ENCODE results near the gene RTN4RL1. TPM values are rescaled to one million over a fixed set of nuclear protein-coding genes. Genes with fewer than 3 reads are reported as not detected.

RTN4RL1 gene
- total RNA-seq, 1 donor from 2014 or later, result 0.77 TPM

- Histone ChIP-seq H4K20me1 (ENCODE audit: insufficient read depth, low read length) (no peaks in the 10 kb centered on the region), H3K79me2 (ENCODE audit: insufficient read depth, low read length) (no peaks in the 10 kb centered on the region), H2AFZ (ENCODE audit: low read depth, low read length) (no peak overlapping the region), H3K9ac (ENCODE audit: low read length) (no peak overlapping the region), H3K4me1 (ENCODE audit: insufficient read depth, low read length) (no peaks in the 10 kb centered on the region), H3K27ac (ENCODE audit: low read depth, low read length) (no peak overlapping the region), H3K4me3 (ENCODE audit: insufficient read depth, low read depth, low read length) (no peak overlapping the region), H3K27me3 (ENCODE audit: insufficient read depth, low read length) (peaks cover 16% of the 10 kb centered on the region), H3K36me3 (ENCODE audit: insufficient read depth, low read length) (no peaks in the 10 kb centered on the region), H3K4me2 (ENCODE audit: low read length) (no peak overlapping the region), H3K9me3 (ENCODE audit: insufficient read depth, low read depth, low read length) (no peaks in the 10 kb centered on the region)
- Mint-ChIP-seq H3K27me3 (ENCODE audit: low read depth, unreplicated experiment) (peaks cover 38% of the 10 kb centered on the region), H3K9me3 (ENCODE audit: unreplicated experiment) (peaks cover 1% of the 10 kb centered on the region), H3K36me3 (ENCODE audit: low read depth, unreplicated experiment) (no peaks in the 10 kb centered on the region), H3K4me1 (ENCODE audit: low read depth, unreplicated experiment) (no peaks in the 10 kb centered on the region), H3K4me3 (ENCODE audit: unreplicated experiment) (no peak overlapping the region), H3K27ac (ENCODE audit: unreplicated experiment) (no peak overlapping the region)
- TF ChIP-seq CTCF (IDR thresholded peaks at IDR 0.05; ENCODE audit: insufficient read depth, low read depth, low read length), result no peak
- no peak for FAIRE-seq
- DNase-seq (ENCODE audit: low read depth), result no peak
Observed at GRCh38 chr17:1928976-1929375, 96.2 kb downstream of the RTN4RL1 start.

GRCh38 chr17:1920948-1921351 is 104.2 kb downstream of the RTN4RL1 start:
- no peak overlapping the region for H3K4me3 Mint-ChIP-seq (ENCODE audit: unreplicated experiment)

GRCh38 chr17:1919201-1919600 is 105.9 kb downstream of the RTN4RL1 start:
- Histone ChIP-seq H4K20me1 (ENCODE audit: insufficient read depth, low read length) (no peaks in the 10 kb centered on the region), H3K36me3 (ENCODE audit: insufficient read depth, low read length) (no peaks in the 10 kb centered on the region), H3K4me1 (ENCODE audit: insufficient read depth, low read length) (no peaks in the 10 kb centered on the region), H3K4me2 (ENCODE audit: low read length) (no peak overlapping the region), H3K9ac (ENCODE audit: low read length) (no peak overlapping the region), H3K79me2 (ENCODE audit: insufficient read depth, low read length) (no peaks in the 10 kb centered on the region), H2AFZ (ENCODE audit: low read depth, low read length) (no peak overlapping the region), H3K27me3 (ENCODE audit: insufficient read depth, low read length) (peaks cover 17% of the 10 kb centered on the region), H3K27ac (ENCODE audit: low read depth, low read length) (no peak overlapping the region), H3K9me3 (ENCODE audit: insufficient read depth, low read depth, low read length) (no peaks in the 10 kb centered on the region), H3K4me3 (ENCODE audit: insufficient read depth, low read depth, low read length) (no peak overlapping the region)
- Mint-ChIP-seq H3K36me3 (ENCODE audit: low read depth, unreplicated experiment) (no peaks in the 10 kb centered on the region), H3K27ac (ENCODE audit: unreplicated experiment) (no peak overlapping the region), H3K4me3 (ENCODE audit: unreplicated experiment) (no peak overlapping the region), H3K4me1 (ENCODE audit: low read depth, unreplicated experiment) (no peaks in the 10 kb centered on the region), H3K9me3 (ENCODE audit: unreplicated experiment) (no peaks in the 10 kb centered on the region), H3K27me3 (ENCODE audit: low read depth, unreplicated experiment) (peaks cover 45% of the 10 kb centered on the region)
- FAIRE-seq (no peak), DNase-seq (ENCODE audit: low read depth) (no peak)
- TF ChIP-seq CTCF (IDR thresholded peaks at IDR 0.05; ENCODE audit: insufficient read depth, low read depth, low read length), result no peak
- TF ChIP-seq EZH2 (IDR thresholded peaks at IDR 0.05; ENCODE audit: insufficient read depth, low read length), result no peak

More at GRCh38 chr17:1920948-1921351, 104.2 kb downstream of the RTN4RL1 start:
- H3K4me1 Mint-ChIP-seq (ENCODE audit: low read depth, unreplicated experiment), result no peaks in the 10 kb centered on the region
- no peaks in the 10 kb centered on the region for H3K9me3 ChIP-seq (ENCODE audit: insufficient read depth, low read depth, low read length)
- H3K4me2 ChIP-seq (ENCODE audit: low read length), result no peak overlapping the region
- H3K4me3 ChIP-seq (ENCODE audit: insufficient read depth, low read depth, low read length), result no peak overlapping the region
- no peaks in the 10 kb centered on the region for H3K79me2 ChIP-seq (ENCODE audit: insufficient read depth, low read length)
- TF ChIP-seq CTCF (IDR thresholded peaks at IDR 0.05; ENCODE audit: insufficient read depth, low read depth, low read length) (no peak), EZH2 (IDR thresholded peaks at IDR 0.05; ENCODE audit: insufficient read depth, low read length) (no peak)
- H3K9ac ChIP-seq (ENCODE audit: low read length), result no peak overlapping the region
- no peaks in the 10 kb centered on the region for H3K4me1 ChIP-seq (ENCODE audit: insufficient read depth, low read length)
- no peaks in the 10 kb centered on the region for H4K20me1 ChIP-seq (ENCODE audit: insufficient read depth, low read length)
- peaks cover 17% of the 10 kb centered on the region for H3K27me3 ChIP-seq (ENCODE audit: insufficient read depth, low read length)
- H3K27ac Mint-ChIP-seq (ENCODE audit: unreplicated experiment), result no peak overlapping the region
- H3K36me3 ChIP-seq (ENCODE audit: insufficient read depth, low read length), result no peaks in the 10 kb centered on the region
- DNase-seq (ENCODE audit: low read depth) (peak; percentile 8), FAIRE-seq (no peak)
- H3K36me3 Mint-ChIP-seq (ENCODE audit: low read depth, unreplicated experiment), result no peaks in the 10 kb centered on the region
- no peaks in the 10 kb centered on the region for H3K9me3 Mint-ChIP-seq (ENCODE audit: unreplicated experiment)
- no peak overlapping the region for H2AFZ ChIP-seq (ENCODE audit: low read depth, low read length)
- H3K27ac ChIP-seq (ENCODE audit: low read depth, low read length), result no peak overlapping the region
- peaks cover 39% of the 10 kb centered on the region for H3K27me3 Mint-ChIP-seq (ENCODE audit: low read depth, unreplicated experiment)

Measured in astrocyte (in vitro differentiated cells and primary cell).